COR-L47 (cell line): Measurements from ENCODE around the gene CCDC170.

Experiments
- DNase-seq: peaks from one replicate; lab custom pipeline; 2025; lab: John Stamatoyannopoulos, UW

CCDC170 gene

DNA sequence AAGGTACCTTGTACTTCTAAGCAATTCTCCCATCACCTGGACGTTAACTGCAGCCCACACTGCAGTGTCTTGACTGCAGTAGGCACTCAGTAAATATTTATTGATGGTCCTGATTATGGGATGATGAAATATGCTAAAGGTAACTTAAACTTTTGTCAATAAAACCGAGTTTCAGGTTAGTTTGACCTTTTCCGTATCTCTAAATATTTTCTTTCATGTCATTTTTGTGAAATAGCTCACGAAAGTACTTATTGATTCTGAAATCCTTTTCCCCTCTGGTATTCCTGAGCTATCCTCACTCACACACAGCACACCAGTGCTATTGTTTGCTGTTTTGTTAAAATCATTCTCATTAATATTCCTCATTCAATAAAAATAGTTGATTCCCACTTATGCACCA is 164.3 kb downstream of the CCDC170 start:
- no peak for DNase-seq

GRCh38 chr6:151659212-151659611 is 165.4 kb downstream of the CCDC170 start:
- no peak for DNase-seq

- no peak for DNase-seq
Measured at GRCh38 chr6:151661509-151661908, 167.7 kb downstream of the CCDC170 start.

- no peak for DNase-seq
Measured at GRCh38 chr6:151661928-151662327, 168.1 kb downstream of the CCDC170 start.

GRCh38 chr6:151663559-151663958 is 169.7 kb downstream of the CCDC170 start:
- no peak for DNase-seq

DNA sequence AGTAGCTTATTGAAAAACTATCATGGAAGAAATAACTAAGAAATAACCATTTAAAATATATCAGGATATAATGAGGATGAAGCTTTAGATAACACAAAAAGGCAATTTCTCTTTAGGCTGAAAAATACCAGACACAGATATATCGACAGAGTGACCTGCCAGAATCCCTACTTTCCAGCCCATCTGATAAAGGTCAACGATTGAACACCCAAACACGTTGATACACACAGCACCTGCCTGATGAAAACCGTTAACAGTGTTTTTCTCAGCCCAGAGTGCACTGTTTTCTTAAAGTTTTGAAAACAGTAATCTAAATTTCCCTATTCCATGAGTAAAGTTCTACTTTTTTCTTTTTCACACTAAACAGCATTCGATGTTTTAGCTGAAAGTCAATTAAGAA is 170.6 kb downstream of the CCDC170 start:
- DNase-seq: no peak

GRCh38 chr6:151665329-151665728 is 171.5 kb downstream of the CCDC170 start:
- DNase-seq: no peak

- no peak for DNase-seq
Measured at GRCh38 chr6:151666526-151666925, 172.7 kb downstream of the CCDC170 start.

GRCh38 chr6:151669208-151669560 is 175.4 kb downstream of the CCDC170 start:
- no peak for DNase-seq

DNA sequence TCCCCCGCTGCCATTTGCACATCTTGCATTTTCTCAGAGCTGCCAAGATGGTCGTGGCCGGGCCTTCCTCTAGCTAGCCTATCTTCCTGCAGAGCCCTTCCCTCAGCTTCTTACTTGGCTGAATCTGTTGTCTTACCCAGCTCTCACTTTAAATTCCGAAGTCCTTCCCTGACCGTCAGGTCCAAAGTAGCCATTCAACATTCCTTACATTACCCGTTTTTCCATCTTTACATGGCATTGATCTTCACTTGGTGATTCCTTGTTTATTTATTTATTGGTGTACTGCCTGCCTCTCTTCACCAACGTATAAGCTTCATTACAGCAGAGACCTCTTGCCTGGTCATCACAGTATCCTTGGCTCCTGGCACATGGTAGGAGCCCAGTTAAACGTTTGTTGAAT is 176.3 kb downstream of the CCDC170 start:
- no peak for DNase-seq
